GM12875 (cell line): ENCODE results near the gene TRH.

Source experiments
- H3K4me3 ChIP-seq: one replicate; pipeline ENCODE4 v1.5.1; 2011; ENCODE audit warnings: low read depth, low read length, control low read depth
- CTCF ChIP-seq: IDR thresholded peaks from 2 replicates; pipeline ENCODE4 v1.5.1; 2011; ENCODE audit warnings: low read depth, mild to moderate bottlenecking, control low read depth, inconsistent platforms, low read length, moderate library complexity, borderline replicate concordance; ENCODE audit not compliant: insufficient read depth

The TRH gene

GRCh38 chr3:129962600-129962999 lies 11.9 kb upstream of the TRH start:
- no peak overlapping the region for H3K4me3 ChIP-seq
- no peak for TF ChIP-seq CTCF

GRCh38 chr3:129965937-129966336 lies 8.6 kb upstream of the TRH start:
- no peak overlapping the region for H3K4me3 ChIP-seq
- TF ChIP-seq CTCF = no peak

GRCh38 chr3:129966876-129967275 lies 7.6 kb upstream of the TRH start:
- no peak overlapping the region for H3K4me3 ChIP-seq
- TF ChIP-seq CTCF = no peak

GRCh38 chr3:129967761-129968160 lies 6.8 kb upstream of the TRH start:
- TF ChIP-seq CTCF = no peak
- H3K4me3 ChIP-seq = no peak overlapping the region

- no peak overlapping the region for H3K4me3 ChIP-seq
- TF ChIP-seq CTCF = no peak
These were observed 3.0 kb upstream of the TRH start for GRCh38 chr3:129971351-129972052.

GRCh38 chr3:129972301-129972700 lies 2.2 kb upstream of the TRH start:
- TF ChIP-seq CTCF = no peak
- H3K4me3 ChIP-seq = no peak overlapping the region

GRCh38 chr3:129973853-129974563 lies 512 bp upstream of the TRH start:
- TF ChIP-seq CTCF = no peak
- H3K4me3 ChIP-seq = no peak overlapping the region
